HG03135 (cell line): ENCODE results near the gene POC1A.
"Not testable (repeated sequence)": the region's sequence is repeated elsewhere in the genome, so short reads cannot be mapped to it uniquely, and the experiment has no call there.

Source experiments
- ATAC-seq: cut with Tn5 transposase; IDR thresholded peaks from one replicate; pipeline ENCODE4 v1.9.1; 2021; ENCODE audit warnings: mild to moderate bottlenecking, moderate library complexity; ENCODE audit not compliant: unreplicated experiment

POC1A gene

GRCh38 chr3:52184690-52185089 is 30.5 kb upstream of the POC1A start:
- ATAC-seq: no peak

GRCh38 chr3:52183786-52184445 is 29.7 kb upstream of the POC1A start:
- ATAC-seq: no peak

DNA sequence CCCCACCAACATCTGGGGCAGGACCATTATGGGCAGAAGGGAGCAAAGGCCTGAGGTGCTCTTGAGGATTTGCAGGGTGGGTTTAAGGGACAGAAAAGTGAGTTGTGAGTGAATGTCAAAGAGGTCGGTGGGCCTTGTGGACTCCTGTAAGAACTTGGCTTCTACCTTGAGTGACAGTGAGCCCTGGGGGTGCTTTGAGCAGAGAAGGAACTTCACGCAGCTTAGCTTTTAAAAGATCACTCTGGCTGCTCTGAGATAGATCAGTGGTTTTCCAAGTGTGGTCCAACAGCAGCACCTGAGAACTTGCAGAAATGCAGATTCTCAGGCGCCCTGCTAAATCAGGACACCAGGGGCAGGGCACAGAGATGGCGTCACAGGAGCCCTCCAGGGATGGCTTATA is 28.5 kb upstream of the POC1A start:
- no peak for ATAC-seq

DNA sequence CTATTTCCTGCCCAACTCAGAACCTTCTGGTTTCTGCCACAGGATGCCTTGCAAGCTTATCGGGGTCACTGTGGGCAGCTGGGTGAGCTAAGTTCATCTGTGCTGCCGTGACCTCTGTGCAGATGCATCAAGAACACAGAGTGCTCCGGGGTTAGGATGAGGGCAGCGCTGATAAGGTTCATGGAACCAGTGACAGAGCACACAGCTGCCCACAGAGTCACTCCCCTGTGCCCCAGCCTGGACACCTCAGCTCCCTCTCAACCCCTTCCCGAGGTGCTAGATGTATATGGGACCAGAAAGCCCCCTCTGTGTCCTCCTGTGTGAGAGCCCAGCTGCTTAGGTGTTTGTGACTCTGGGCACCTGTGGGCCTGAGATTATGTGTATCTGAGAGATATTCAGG is 28.0 kb upstream of the POC1A start:
- ATAC-seq: no peak

GRCh38 chr3:52181543-52181942 is 27.3 kb upstream of the POC1A start:
- ATAC-seq: no peak

DNA sequence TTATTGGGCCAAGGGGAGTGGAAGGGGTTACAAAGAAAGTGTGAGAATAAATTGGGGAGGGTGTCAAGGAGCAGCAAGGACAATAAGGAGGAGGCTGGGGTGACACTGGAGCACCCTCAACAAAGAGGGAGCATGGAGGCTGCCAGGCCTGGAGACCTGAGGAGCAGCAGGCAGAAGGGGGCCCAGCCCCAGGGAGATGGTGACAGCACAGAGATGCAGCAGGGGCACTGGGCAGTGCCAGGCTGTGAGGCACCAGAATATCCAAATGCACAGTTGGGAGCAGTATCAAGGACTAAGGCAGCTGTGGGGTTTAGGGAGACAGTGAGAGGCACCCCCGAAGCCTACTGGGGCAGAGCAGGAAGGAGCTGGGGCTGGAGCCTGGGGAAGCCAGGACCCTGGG is 24.3 kb upstream of the POC1A start:
- no peak for ATAC-seq

DNA sequence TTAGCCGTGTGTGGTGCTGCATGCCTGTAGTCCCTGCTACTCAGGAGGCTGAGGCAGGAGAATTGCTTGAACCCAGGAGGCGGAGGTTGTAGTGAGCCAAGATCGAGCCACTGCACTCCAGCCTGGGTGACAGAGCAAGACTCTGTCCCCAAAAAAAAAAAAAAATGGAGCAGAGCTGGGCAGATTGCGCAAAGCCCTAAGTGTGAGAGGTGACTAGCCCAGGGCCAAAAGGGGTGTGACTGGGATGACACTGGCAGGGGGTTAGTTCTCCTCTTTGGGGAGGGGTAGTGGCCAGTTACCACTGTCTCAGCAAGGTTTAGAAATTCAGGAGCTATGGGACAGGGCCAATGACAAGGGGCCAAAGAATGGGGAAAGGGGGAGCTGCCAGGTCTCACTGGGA is 23.9 kb upstream of the POC1A start:
- not testable (repeated sequence) for ATAC-seq

DNA sequence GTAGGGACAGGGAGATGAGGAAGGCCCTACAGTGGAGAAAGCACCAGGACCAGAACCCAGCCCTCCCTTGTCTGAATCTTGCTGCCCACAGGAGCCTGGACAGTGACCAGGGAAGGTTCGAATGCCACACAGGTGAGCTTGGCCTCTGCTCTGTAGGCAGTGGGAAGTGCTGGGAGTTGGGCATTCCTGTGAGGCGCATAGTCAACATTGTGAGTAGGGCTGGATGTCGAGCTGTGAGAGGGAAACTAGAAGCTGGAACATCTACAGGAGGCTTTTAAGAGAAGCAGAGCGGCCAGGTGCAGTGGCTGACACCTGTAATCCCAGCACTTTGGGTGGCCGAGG is 23.4 kb upstream of the POC1A start:
- ATAC-seq: no peak

DNA sequence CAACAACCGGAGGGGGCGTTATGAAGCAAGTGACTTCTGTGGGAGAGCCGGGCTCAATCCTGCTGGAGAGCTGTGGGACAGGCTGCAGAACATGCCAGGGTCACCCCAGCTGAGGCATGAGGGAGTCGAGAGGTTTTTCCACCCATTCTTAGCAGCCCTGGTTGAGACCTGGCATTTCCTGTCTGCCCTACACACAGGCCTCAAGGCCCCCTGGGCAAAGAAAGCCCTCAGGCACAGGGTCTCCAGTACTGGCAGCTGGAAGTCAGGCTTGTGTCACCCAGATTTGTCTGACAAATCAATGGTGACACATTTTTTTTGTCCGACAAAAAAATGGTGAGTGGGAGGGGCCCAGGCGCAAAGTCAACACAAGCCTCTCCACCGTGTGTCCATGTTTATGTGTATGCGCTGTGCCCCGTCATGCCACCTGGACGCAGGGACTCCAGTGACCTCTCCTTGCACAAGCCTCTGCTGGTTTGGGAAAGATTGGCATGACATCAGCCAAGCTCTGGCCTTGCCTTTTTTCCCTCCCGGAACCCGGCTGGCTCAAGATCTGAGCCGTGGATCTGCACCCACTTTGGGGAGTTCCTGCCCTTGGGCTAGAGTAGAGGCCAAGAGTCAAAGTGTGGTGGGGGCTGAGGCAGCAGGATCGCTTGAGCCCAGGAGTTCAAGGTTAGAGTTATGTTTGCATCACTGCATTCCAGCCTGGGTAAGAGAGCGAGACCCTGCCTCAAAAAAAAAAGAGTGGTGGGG is 22.9 kb upstream of the POC1A start:
- no peak for ATAC-seq

DNA sequence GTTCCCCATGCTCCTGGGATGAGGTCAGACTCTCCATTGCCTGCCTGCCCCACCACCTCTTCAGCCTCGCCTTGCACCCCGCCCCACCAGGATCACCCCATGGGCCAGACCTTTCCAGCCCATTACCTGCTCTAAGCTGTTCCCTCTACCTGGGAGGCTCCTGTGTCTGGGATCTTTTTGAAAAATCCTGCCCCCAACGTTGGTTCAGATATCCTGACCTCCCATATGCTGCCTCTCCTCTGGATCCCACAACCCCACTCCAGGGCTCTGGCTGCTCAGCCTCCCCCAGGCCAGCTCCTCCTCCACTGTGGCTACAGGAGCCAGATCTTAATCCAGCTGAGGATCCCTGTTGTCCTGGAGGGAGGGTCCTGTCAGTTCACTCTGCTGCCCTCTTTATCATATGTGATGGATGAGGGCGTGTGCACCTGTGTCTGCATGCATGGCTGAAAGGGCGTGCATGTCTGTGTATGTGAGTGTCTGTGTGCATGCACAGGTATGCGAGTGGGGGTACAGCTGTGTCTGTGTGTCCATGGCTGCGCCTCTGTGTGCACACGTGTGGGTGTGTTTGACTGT is 22.0 kb upstream of the POC1A start:
- no peak for ATAC-seq

- ATAC-seq: no peak
These were observed 21.4 kb upstream of the POC1A start for GRCh38 chr3:52175416-52176179.

DNA sequence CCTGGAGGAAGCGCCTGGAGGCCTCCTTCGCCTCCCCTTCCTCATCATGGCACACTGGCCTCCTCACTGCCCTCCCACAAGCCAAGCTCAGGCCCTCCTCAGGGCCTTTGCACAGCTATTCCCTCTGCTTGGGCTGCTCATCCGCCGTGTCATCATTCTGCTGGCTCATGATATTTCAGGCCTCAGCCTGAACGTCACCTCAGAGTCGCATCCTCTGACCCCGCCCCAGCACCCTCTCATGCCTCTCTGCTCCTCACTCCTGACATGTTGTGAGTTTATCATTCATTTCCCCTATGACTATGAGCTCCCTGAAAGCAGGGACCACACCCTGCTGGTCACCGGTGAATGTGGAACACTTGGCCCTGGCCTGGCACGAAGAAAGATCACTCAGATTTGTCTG is 20.7 kb upstream of the POC1A start:
- ATAC-seq: no peak

- no peak for ATAC-seq
These were observed 18.9 kb upstream of the POC1A start for GRCh38 chr3:52173101-52173500.

DNA sequence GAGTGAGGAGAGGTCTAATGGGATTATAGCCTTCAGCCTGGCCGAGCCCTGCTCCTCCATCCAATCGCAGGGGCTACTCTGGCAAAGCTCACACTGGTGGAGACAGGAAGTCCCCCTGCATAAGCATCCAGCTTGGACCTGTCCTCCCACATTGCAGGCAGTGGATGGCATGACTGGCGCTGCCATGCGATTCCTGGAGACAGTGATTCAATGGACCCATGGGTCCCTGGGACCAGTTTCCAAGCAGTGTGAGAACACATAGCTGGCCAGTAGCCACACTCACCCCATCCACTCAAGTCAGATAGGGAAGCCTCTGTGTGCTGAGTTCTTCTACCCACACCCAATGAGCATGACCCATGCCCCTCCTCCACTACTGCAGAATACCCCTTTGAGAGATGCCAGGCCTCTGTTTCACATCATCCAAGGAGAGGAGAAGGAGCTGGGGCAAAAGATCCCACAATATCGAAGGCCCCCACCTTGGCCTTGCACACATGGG is 18.1 kb upstream of the POC1A start:
- no peak for ATAC-seq

GRCh38 chr3:52171514-52172261 is 17.5 kb upstream of the POC1A start:
- no peak for ATAC-seq

GRCh38 chr3:52170217-52170616 is 16.0 kb upstream of the POC1A start:
- ATAC-seq: not testable (repeated sequence)

- ATAC-seq: no peak
These were observed 13.0 kb upstream of the POC1A start for GRCh38 chr3:52167240-52167639.

DNA sequence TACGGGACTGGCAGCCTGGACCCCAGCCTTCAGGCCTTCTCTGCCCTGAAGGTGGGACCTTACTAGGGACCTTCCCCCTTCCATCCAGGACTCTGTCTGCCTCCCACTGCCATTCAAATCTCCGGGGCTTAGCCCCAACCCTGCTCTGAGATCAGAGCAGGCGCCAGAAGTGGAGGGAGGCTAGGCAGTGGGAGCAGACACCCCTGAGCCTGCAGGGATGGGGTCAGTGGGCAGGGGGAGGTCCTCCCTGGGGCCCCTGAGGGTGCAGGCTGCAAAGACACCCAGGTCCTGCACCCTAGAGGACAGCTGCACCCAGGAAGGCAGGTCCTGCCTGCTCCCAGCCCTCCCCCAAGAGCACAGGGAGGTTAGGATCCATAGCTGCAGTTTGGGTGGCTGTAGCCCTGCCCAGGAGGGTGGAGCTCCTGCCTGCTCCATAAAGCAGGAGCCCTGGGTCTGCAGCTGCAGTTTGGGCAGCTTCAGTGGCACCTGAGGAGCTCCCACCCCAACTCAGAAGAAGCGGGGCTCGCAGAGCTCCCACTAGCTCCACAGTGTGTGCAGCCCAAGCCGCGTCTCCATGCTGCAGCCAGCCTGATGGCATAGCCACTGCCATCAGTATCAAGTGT is 8.1 kb upstream of the POC1A start:
- ATAC-seq: no peak

- ATAC-seq: no peak
These were observed 5.3 kb upstream of the POC1A start for GRCh38 chr3:52159503-52159902.

DNA sequence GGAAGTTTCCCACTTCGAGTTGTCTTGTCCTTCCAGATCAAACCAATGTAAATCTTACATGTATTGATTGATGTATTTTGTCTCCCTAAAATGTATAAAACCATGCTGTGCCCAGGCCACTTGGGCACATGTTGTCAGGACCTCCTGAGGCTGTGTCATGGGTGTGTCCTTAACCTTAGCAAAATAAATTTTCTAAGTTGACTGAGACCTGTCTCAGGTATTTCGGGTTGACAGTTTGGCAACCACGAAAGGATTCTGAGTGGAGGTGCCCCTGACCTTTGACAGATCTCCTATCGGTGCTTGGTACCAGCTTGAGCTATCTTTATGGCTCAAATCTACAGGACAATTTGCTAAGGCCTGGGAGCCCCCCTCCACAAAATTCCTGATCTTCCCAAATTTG is 1.7 kb upstream of the POC1A start:
- ATAC-seq: no peak
